GM18502 (cell line): ENCODE data around the gene TSPAN10.
A peak's percentile ranks its signal among the peaks of the same experiment; 100 is the strongest.
"Not testable (repeated sequence)": the region's sequence is repeated elsewhere in the genome, so short reads cannot be mapped to it uniquely, and the experiment has no call there.

Experiments used
- ATAC-seq: cut with Tn5 transposase; IDR thresholded peaks from one replicate; pipeline ENCODE4 v1.9.1; 2021; ENCODE audit warnings: mild to moderate bottlenecking; ENCODE audit not compliant: unreplicated experiment, poor library complexity

Gene TSPAN10

DNA sequence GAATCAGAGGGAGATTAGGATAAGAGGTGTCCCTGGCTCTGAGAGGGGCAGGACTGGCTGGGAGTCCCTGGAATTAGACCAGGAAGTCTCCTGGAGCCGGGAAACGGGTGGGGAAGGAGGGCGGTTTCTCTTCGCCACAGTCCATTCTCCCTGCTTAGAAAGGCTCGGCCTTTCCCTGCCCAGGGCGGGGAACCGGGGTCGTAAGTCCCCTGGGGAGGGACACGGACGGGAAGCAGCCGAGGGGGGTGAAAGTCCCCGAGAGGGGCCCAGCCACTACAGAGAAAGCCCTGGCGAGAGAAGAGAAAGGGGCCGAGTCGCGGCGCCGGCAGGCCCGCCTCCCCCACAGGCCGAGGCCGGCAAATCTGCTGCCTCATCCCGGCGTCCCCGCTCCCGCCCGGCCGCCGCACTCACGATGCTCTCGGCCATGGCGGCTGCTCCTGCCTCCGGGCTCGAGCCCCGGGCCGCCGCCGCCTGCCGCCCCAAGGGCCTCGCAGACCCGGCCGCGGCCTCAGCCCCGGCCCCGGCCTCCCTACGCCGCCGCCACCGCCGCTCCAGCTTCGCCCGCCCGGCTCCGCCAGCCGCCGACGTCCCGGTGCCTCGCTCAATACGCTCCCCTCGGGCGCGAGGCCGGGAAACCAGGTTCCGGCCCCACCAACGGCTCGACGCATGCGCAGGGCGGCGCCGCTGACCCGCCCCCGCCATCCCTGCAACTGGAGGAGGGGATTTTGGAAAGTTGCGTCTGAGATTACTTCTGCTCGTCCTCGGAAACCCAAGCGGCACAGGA lies at the start of gene TSPAN10, which contains the start of gene NPLOC4:
Gene TSPAN10, plus strand, starts transcription at position 692 of the 784 bp plus-strand sequence. CDS start 5,217 bp downstream, outside the sequence.
Gene NPLOC4, minus strand, starts transcription at position 608 of the 784 bp plus-strand sequence. Its CDS starts 182 bp downstream, at position 426.
- peak; percentile 84 for ATAC-seq

DNA sequence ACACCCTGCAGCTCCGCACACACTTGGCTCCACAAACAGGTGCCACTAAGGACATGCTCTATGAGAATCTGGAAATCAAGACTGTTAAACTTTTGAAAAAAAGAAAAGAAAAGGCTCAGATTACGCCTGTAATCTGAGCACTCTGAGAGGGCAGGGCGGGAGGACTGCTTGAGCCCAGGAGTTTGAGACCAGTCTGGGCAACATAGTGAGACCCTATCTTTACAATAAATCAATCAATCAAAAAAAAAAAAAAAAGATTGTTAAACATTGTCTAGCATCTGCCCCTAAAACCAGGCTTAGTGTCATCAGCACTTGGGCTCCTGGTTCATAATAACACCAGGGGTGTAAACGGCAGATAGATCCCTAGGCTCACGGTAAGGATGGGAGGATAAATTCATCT lies 47.4 kb upstream of the TSPAN10 start:
- no peak for ATAC-seq

DNA sequence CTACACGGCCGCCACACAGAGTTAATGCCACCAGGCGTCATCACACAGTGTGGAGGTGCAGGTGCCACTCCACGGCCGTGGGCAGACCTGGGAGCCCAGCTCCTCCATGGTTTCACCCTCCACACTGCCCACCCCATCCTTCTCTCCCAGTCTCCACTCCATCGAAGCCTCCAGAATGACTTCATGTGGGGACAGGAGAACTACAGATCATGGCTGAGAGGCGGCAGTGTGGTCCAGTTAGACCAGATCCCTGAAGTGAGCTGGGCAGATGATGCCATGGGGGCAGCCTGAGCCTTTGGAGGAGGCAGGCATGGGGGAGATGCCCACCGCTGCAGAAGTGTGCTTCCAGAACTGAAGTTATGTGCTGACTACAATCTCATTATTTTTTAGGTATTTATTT lies 46.9 kb upstream of the TSPAN10 start:
- ATAC-seq: no peak

DNA sequence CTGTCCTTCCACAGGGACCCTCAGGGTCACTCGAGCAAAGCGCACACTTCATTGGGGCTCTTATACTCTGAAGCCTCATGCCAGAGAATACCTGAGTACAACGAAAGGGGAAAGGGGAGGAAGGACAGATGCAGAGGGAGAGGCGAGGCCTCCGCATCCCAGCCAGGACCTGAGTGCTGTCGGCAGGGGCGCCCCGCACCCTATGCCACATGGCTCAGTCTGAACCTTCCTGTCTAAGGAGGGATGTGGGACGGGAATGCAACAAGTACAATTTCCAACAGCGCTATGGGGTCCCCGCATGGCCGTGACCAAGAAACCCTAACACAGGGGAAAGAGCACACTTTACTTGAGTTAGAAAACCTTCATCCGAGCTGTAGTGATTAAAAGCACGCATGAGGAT lies 45.0 kb upstream of the TSPAN10 start:
- ATAC-seq: no peak

DNA sequence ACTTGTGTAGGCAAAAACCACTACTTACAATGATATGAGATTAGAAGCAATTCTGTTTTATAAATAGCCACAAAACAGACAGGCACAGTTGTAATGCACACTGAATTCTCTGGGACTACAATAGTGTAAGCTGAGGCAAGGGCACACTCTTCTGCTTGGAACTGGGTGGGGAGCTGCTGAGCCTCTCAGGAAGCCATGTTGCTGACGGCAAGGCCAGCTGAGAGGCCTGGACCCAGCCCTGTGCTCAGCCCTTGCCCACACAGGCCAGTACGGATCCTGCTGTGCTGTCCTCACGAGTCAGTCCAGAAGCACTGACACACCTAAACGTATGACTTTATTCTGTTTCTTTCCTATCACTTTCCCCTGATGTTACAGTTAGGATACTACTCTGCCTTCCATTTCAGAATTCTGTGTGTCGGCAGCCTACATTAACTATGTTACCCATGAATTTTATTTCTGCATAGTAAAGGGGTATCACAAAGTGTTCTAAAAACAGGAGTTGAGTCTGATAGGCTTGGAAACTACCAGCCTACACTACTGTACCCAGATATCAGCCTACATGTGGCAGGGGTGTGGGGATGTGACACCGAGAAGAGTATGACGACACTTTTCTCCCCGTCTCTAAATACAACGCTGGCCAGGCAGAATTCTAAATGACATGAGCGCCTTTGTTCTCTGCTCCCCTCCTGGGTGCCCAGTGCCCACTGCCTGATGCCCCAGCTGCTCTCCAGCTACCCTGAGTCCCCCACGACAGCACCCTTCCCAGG lies 43.7 kb upstream of the TSPAN10 start:
- ATAC-seq: no peak

DNA sequence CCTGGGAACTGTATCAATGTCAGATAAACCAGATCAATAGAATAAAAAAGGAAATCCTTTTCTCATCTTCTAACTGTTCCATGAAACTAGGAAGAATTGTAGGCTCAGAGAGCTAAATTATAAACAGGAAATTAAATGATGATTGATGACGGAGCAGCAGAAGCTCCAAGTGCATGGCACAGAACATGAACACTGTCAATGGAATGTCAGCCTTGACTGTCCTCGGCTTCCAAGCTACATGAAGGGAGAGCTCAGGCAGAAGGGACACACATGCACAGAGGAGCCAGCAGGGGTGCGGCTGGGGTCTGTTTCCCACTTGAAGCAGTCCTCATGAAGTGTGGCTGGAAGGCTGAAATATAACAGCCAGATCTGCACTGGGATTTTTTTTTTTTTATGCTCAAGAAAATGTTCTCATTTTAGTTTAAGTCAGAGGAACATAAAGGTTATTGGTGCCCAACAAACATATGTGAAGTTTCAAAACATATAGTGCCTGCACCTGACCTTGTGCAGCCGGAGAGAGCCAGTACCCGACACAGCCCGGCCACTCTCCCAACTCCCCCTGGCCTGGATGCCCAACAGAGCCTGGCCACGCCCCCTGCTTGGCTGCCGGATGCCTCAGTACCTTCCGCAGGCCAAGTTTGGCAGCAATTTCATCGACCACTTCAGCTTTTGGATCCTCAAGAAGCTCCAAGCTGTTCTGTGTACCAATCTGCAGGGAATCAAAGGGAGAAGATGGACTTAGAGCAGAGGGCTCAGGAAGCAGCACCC lies 37.1 kb upstream of the TSPAN10 start:
- ATAC-seq: no peak

DNA sequence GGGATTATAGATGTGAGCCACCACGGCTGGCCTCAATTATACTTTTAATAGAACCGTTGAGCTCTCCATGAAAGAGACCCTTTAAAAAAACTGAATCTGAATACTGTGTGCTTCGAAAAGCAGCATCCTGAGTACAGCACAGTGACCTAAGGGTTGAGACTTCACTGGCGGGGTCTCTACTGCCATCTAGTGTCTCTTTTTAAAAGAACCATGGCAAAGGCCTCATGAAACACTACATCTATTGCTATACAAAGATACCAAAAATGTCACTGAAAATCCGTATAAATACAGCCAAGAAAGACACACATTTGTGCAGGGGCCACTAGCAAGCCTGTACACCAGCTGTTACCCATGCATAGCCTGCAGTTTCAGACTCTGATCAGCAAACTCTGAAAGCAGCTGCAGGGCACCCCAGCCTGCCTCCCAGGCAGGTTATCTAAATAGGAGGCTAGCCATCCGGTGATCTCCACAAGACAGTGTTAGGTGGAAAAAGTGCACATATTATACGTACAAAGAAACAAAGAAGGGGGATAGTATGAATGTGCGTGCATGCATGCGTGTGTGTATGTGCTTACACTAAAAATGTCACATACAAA lies 35.4 kb upstream of the TSPAN10 start:
- no peak for ATAC-seq

DNA sequence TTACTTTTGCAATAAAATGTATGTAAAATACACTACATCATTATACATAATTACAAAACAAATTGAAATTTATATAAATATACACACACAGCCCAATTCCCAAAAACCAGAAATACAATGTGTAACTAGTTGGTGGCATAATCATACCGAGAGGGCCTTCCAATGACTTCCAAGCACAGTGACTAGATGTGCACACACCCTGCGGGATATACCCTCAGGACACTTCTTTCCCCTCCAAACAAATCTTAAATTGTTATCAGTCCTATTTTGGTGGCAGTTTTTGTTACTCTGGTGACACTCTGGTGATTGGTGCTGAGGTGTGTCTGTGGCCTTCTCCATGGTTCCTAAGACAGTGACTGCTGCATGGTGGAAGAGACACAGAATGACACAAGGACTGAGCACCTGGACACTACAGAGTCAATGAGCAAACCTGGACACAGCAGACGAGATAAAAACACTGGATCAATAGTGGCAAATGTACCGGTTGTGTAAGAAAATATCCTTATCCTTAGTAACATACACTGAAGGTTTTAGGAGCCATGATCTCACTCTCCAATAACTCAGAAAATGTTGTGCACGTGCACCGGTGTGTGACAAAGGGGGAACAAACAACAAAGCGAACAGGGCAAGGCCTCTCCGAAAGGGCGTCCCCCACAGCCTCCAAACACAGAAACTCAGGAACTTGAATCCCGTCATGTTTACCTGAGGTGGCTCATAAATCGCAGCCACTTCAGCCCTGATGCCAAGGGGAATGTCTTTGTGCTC lies 33.0 kb upstream of the TSPAN10 start:
- no peak for ATAC-seq

DNA sequence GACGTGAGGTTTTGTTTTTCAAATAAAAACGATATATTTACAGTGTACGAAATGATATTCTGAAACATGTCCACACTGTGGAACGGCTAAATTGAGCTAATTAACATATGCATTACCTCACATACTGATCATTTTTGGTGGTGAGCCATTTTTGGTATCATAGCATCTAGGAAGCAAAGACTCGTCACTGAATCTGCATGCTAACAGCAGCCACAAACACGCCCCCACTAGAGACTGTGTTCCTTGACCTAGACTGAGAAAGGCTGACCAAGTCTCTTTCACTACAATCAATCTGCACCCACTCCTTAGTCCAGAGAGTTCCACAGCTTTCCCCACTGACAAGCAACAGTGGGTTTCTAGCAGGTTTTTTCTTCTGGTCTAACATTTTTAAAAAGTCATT lies 29.6 kb upstream of the TSPAN10 start:
- no peak for ATAC-seq

DNA sequence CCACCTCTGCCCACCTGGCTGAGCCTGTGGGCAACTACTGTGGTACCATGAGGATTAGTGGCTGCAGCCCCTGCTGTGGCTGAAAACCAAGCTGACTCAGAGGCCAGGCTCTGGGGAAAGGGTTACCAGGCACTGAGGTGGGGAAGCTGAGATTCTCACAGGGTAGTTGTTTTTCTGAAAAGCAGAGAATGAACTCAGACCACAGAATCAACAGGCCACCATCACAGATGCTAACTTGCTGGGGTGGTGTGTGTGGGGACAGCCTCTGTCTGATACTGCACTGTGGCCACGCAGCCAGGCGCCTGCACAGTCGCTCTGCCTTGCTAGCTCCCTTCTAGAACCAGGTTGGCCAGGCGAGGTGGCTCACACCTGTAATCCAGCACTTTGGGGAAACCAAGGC lies 28.9 kb upstream of the TSPAN10 start:
- no peak for ATAC-seq

DNA sequence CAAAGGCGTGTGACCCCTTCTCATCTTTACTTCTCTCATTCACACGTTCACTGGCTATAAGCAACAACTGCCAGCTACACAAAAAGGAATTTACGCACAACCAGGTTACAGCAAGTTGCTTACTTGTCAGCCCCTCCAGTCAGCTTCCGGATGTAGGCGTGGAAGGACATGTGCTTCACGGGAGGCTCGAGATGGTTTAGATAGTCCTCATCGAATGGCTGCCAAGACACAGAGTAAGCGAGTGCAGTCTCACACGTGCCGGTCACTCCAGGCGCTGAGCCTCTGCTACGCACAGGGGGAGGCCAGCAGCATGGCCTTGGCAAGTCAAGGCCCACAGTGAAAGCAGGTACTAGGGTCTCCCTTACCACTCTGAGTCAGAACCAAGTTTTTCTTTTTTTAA lies 28.4 kb upstream of the TSPAN10 start:
- no peak for ATAC-seq

DNA sequence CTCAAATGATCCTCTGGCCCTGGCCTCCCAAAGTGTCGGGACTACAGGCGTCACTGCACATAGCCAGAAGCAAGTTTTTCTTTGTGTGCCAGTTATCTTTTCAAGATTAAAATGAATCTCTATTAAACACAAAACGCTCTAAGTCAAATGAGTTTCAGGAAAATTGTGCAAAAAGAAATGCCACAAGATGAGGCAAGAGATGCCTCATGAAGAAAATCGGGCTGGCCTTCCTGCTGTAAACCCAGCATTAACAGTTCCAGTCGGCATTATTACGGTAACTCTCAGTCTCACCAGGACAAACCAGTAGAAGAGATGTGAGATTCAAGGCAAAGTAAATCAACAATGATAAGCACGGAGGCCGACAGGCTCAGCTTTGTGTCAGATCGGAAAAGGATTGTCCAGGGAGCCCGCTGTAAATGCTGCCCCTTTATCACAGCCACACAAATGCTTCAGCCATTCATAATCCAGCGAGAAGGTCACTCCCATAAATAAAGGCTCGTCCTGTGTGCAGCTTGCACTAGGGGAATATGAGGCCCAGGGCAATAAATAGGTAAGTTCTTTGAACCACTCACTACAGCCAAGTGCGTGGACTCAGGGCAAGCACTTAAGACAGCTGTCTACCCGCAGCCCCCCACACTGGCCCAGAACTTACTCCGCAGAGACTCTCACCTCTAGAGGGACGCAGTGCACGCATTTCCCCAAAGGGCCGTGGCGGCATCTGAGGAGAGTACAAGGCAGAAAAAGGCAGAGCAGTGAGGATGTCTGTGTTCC lies 27.3 kb upstream of the TSPAN10 start:
- no peak for ATAC-seq

DNA sequence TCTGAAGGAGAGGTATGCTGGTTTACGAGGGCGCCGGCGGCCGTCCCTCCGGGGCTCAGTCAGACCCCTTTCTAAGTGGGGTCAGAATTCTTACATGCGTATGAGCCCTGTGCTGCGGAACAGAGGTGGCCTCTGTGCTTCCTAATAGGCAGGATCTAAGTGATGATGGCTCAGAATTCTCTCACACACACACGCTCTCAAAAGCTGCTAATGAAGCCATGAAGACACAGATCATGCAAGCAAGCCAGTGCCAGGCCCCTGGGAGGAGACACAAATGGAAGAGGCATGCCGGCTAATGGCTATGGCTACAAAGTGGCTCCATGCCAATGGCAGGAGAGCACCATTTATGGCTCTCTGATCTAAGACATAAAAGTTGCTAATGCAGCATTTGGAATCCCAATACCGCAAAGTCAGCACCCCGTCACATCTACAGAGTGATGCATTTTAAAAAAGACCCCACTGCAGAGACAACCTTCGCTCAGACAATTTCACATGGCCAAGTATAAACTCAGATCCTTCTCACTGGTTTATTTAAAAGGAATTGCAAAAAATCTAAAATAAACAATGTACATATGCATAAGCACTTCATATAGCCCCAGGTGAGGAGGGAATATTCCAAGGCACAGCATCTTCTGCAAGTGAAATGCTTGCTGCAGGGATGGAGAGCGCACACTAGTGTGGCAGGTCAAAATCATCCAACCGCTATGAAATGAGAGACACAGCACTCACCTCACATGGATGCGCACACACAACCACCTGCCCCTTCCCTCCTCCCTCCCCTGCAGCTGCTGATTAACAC lies 24.6 kb upstream of the TSPAN10 start:
- ATAC-seq: no peak

DNA sequence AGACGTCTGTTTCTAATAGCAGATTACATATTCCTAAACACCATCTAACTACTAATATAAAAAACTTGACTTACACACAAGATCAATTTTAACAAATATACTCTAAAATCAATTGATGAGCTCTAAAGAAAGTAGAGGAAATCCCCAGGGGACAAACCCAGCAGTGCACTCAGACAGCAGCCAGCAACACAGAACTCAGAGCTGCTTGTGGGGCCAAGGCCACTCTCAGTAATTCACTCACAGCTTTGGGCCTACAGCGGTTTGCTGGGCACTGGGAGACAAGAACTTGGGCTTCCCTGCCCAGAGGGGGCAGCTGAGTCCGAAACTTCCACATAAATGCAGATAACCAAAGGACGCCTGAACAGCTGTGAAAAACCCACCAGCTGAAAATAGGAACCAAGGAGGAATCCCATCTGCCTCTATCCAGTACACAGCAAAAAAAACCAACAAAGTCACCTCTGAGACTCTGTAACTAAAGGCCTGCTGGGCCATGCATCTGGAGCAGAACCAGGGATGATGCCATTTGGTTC lies 21.5 kb upstream of the TSPAN10 start:
- ATAC-seq: no peak

DNA sequence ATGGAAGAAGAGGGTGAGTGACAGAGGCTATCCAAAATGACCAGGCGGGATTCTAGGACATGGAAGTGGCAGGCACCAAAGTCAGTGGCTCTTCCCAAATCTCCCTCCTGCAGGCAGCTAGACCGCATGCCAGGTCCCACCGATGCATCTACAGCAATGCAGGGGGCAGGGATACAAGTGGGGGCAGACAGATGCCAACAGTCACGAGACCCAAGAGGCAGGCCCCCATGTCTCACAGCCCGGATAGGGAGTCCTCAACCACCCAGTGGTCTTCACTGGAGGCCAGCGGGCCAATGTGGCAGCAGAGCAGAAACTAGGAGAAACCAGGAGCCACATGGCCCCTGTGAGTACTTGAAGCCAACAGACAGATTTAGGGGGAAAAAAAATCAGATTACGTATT lies 20.1 kb upstream of the TSPAN10 start:
- no peak for ATAC-seq

DNA sequence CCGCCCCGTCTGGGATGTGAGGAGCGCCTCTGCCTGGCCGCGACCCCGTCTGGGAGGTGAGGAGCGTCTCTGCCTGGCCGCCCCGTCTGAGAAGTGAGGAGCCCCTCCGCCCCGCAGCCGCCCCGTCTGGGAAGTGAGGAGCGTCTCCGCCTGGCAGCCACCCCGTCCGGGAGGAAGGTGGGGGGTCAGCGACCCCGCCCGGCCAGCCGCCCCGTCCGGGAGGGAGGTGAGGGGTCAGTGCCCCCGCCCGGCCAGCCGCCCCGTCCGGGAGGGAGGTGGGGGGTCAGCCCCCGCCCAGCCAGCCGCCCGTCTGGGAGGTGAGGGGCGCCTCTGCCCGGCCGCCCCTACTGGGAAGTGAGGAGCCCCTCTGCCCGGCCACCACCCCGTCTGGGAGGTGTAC lies 18.7 kb upstream of the TSPAN10 start:
- not testable (repeated sequence) for ATAC-seq

DNA sequence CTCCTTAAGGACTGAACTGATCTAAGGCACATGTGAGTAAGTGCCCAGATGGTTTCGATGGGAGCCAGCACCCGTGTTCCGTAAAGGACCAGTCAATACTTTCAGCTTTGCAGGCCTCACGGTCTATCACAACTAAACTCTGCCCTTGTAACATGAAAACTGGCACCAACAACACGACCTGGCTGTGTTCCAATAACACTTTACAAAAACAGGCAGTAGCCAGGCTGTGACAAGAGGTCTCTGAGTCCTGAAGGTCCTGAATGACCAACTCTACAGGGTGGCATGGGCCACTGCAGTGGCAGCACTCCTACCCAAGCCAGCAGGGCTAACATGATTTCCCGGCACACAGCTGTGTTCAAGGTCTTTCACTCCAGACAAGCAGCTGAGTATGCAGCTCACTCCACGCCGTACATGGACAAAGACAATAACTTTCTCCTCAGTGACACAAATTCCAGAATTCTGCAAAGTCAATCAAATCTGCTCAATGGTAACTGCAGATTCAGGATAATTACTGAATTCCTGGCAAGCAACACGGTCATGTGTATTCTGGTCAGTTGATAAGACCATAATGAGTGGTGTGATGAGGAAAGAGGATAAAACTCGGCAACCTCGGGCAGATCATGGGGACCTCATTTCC lies 15.4 kb upstream of the TSPAN10 start:
- ATAC-seq: no peak

DNA sequence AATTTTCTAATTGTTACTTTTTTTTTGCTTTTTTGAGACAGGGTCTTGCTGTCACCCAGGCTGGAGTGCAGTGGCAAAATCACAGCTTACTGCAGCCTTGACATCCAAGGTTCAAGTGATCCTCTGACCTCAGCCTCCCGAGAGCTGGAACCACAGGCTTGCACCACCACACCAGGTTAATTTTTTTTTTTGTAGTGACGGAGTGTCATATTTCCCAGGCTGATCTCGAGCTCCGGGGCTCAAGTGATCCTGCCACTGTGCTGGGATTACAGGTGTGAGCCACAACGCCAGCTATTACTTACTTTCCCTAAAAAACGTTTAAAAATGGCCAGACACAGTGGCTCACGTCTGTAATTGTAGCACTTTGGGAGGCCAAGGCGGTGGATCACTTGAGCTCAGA lies 6.7 kb upstream of the TSPAN10 start:
- no peak for ATAC-seq
